ENCODE data around the gene TCF23. TPM values are rescaled to one million over a fixed set of nuclear protein-coding genes. Genes with fewer than 3 reads are reported as not detected.
"Not testable (repeated sequence)": the region's sequence is repeated elsewhere in the genome, so short reads cannot be mapped to it uniquely, and the experiment has no call there.

TCF23 gene
- total RNA-seq, 3 donors from 2014 or later, result 0.05 to 0.23 TPM; not detected in 1

DNA sequence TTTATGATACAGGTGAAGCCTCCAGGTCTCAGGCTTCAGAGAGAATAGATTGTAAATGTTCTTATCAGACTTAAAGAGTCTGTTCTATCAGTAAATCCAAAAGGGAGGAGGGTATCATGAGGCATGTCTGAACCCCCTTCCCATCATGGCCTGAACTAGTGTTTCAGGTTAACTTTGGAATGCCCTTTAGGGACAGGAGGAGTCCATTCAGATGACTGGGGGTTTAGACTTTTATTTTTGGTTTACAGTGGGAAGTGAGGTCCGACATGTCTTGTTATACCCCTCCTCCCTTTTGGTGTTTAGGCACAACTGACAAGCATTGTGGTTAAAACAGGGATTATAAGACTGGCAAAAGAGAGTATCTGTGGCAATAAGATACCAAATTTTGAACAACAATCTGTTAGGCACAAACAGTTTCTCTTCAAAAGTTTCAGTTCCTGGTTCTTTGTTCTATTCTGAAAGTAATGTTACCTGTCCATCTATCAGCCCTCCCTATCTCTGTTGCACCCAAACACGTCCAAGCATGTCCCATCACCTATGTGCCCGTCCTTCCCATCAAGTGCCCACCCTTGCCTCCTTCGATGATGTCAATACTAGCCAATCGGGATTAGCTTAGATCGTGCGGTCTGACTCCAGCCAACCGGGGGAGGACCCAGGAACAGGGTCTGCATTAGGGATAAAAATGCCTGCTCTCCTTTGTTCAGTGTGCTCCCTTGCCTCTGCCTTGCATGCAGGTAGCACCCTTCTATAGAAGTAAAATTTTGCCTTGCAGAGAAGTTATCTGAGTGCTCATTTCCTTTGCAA is 16.4 kb downstream of the TCF23 start:
- H3K4me3 ChIP-seq, result no peak overlapping the region
- intact Hi-C loops (cut with DNase I, micrococcal nuclease), result no loop called here
- TF ChIP-seq, protein P1, sequence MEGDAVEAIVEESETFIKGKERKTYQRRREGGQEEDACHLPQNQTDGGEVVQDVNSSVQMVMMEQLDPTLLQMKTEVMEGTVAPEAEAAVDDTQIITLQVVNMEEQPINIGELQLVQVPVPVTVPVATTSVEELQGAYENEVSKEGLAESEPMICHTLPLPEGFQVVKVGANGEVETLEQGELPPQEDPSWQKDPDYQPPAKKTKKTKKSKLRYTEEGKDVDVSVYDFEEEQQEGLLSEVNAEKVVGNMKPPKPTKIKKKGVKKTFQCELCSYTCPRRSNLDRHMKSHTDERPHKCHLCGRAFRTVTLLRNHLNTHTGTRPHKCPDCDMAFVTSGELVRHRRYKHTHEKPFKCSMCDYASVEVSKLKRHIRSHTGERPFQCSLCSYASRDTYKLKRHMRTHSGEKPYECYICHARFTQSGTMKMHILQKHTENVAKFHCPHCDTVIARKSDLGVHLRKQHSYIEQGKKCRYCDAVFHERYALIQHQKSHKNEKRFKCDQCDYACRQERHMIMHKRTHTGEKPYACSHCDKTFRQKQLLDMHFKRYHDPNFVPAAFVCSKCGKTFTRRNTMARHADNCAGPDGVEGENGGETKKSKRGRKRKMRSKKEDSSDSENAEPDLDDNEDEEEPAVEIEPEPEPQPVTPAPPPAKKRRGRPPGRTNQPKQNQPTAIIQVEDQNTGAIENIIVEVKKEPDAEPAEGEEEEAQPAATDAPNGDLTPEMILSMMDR (IDR thresholded peaks at IDR 0.05), result no peak

DNA sequence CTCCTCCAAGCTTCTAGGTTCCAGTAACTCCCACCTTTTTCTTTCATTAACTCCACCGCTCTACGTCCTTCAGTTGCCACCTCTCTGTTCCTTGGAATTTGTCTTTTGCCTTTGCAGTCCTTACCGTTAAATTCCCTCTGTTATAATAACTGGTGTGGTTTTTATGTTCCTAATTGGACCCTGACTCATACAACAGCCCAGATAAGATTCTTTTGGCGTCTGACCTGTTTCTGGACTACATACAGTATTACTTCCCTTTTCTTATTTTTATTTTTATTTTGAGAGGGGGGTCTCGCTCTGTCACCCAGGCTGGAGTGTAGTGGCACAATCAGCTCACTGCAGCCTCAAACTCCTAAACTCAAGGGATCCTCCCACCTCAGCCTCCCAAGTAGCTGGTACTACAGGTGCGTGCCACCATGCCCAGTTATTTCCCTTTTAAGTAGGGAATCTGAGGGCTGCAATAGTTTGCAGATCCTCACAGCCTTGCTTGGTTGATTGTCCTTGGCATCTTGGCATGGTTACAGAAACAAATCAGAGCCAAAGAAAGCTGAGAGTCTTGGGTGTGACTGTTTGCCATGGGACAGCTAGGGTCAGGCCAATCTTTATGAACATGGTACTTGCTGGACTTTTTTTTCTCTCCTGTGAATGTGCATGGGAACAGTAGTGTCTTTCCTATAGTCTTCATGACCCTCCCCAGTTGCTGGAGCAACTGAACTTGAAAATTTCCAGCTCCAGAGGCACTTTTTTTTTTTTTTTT is 22.0 kb downstream of the TCF23 start:
- Histone ChIP-seq H3K4me3 (no peak overlapping the region), H3K9me3 (no peaks in the 10 kb centered on the region), H3K4me1 (ENCODE audit: low read depth) (peaks cover 7% of the 10 kb centered on the region), H3K36me3 (ENCODE audit: low read depth) (no peaks in the 10 kb centered on the region)
- ATAC-seq, result peak; percentile 58
- intact Hi-C loops (cut with DNase I, micrococcal nuclease), result no loop called here
- TF ChIP-seq, protein P1 (IDR thresholded peaks at IDR 0.05), result no peak
- DNase-seq, result peak in 1 of 3 donors; percentile 31

More for the DNA sequence above, 16.4 kb downstream of the TCF23 start:
- no peaks in the 10 kb centered on the region for H3K9me3 ChIP-seq
- no peak for DNase-seq
- H3K36me3 ChIP-seq (ENCODE audit: low read depth), result no peaks in the 10 kb centered on the region
- ATAC-seq, result no peak
- peaks cover 3% of the 10 kb centered on the region for H3K4me1 ChIP-seq (ENCODE audit: low read depth)

DNA sequence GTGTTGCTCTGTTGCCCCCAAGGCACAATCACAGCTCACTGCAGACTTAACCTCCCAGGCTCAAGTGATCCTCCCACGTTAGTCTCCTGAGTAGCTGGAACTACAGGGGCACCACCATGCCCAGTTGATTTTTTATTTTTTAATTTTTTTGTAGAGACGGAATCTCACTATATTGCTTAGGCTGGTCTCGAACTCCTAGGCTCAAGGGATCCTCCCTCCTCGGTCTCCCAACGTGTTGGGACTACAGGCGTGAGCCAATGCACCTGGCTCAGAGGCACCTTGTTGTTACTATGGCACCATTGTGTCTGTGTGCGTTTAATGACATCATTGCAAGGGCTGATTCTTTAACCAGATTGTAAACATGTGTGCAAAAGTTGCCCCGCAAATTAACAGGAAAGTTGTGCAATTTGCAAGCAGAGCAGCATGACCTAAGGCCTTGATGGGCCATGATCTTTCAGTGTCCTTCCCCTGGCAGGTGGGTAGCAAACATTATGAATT is 22.6 kb downstream of the TCF23 start:
- H3K4me3 ChIP-seq, result no peak overlapping the region
- intact Hi-C loops (cut with DNase I, micrococcal nuclease), result no loop called here
- H3K36me3 ChIP-seq (ENCODE audit: low read depth), result no peaks in the 10 kb centered on the region
- ATAC-seq (peak; percentile 76), DNase-seq (no peak)
- TF ChIP-seq, protein P1 (IDR thresholded peaks at IDR 0.05), result no peak
- H3K9me3 ChIP-seq, result no peaks in the 10 kb centered on the region
- H3K4me1 ChIP-seq (ENCODE audit: low read depth), result peaks cover 7% of the 10 kb centered on the region

DNA sequence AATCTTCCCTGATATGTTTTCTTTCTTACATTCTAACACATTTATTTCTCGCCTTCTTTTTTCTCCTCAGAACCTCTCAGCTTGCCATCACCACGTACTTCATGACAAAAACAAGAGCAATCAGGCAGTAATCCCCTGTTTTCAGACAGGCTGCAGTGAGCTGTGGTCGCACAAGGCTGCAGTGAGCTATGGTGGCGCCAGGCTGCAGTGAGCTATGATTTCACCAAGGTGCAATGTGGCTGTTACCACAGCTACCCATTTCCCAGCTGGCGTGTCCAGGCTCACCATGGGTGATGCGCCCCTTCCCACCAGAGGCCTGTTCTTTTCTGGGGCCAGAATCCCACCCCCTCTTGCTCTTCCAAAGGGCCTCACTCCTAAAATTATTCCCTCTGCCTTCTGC is 25.8 kb downstream of the TCF23 start:
- Histone ChIP-seq H3K36me3 (ENCODE audit: low read depth) (no peaks in the 10 kb centered on the region), H3K4me3 (no peak overlapping the region), H3K4me1 (ENCODE audit: low read depth) (peaks cover 7% of the 10 kb centered on the region), H3K9me3 (no peaks in the 10 kb centered on the region)
- no peak for DNase-seq
- ATAC-seq, result no peak
- TF ChIP-seq, protein P1 (IDR thresholded peaks at IDR 0.05), result no peak
- intact Hi-C loops (cut with DNase I, micrococcal nuclease), result no loop called here

DNA sequence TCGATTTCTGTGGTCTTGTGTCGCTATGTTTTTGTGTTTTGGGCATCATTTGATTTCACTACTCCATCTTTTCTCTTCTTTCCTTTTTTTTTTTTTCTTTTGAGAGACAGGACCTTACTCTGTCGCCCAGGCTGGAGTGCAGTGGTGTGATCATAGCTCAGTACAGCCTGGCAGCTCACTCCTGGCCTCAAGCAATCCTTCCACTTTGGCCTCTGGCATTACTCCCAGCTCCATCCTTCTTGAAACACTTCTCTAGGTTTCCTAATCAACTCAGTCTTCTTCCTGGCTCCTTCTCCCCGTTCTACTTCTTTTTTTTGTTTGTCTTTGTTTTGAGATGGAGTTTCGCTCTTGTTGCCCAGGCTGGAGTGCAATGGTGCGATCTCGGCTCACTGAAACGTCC is 26.5 kb downstream of the TCF23 start:
- DNase-seq (no peak), ATAC-seq (no peak)
- H3K9me3 ChIP-seq, result no peaks in the 10 kb centered on the region
- peaks cover 3% of the 10 kb centered on the region for H3K4me1 ChIP-seq (ENCODE audit: low read depth)
- TF ChIP-seq, protein P1 (IDR thresholded peaks at IDR 0.05), result no peak
- H3K36me3 ChIP-seq (ENCODE audit: low read depth), result no peaks in the 10 kb centered on the region
- H3K4me3 ChIP-seq, result no peak overlapping the region
- intact Hi-C loops (cut with DNase I, micrococcal nuclease), result no loop called here

DNA sequence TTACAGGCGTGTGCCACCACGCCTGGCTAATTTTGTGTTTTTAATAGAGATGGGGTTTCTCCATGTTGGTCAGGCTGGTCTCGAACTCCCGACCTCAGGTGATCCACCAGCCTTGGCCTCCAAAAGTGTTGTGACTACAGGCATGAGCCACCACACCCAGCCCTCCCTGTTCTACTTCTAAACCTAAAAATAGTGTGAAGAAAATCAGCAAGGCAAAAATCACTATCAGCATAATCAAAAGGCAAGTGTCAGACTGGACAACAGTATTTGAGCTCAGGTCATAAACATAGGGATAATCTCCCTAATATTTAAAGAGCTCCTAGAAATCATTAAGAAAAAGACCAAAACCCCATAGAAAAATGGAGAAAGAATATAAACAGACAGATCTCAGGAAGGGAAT is 27.0 kb downstream of the TCF23 start:
- H3K4me1 ChIP-seq (ENCODE audit: low read depth); intact Hi-C loops (cut with DNase I, micrococcal nuclease); H3K36me3 ChIP-seq (ENCODE audit: low read depth); H3K4me3 ChIP-seq; H3K9me3 ChIP-seq; DNase-seq; ATAC-seq: not testable (repeated sequence)

Data from mucosa of descending colon (tissue), 3 donors.